ENCODE data around the gene C3orf62. TPM values are rescaled to one million over a fixed set of nuclear protein-coding genes. Genes with fewer than 3 reads are reported as not detected.
A peak's percentile ranks its signal among the peaks of the same experiment; 100 is the strongest.

Gene C3orf62
- total RNA-seq (2011; cell fraction: chromatin; rRNA removed; ENCODE audit: low replicate concordance), result 16.8 and 18.1 TPM in 2 replicates
- total RNA-seq (2011; cell fraction: nucleolus; rRNA removed), result 10.0 and 13.7 TPM in 2 replicates
- 8.5 and 10.4 TPM in 2 replicates for total RNA-seq (2011; cell fraction: nucleoplasm; rRNA removed)
- total RNA-seq (2014; rRNA removed), result 2.6 and 4.2 TPM in 2 replicates
- total RNA-seq (2014; rRNA removed; fragmentation: Illumina TruSeq; extraction: Trizol), result 2.9 and 3.8 TPM in 2 replicates
- 3.4 and 3.5 TPM in 2 replicates for total RNA-seq (2015; rRNA removed; fragmentation: Illumina TruSeq; extraction: Trizol)
- 3.0 and 4.2 TPM in 2 replicates for total RNA-seq (2021)
- 3.8 and 4.3 TPM in 2 replicates for polyA plus RNA-seq (2011; rRNA removed)
- polyA plus RNA-seq (2011; cell fraction: cytosol; rRNA removed), result 2.1 and 3.3 TPM in 2 replicates
- 7.7 and 15.6 TPM in 2 replicates for polyA plus RNA-seq (2011; cell fraction: nucleus; rRNA removed)
- polyA plus RNA-seq (2012), result 3.0 and 7.5 TPM in 2 replicates
- 4.0 and 5.7 TPM in 2 replicates for polyA plus RNA-seq (2014; fragmentation: Illumina TruSeq; extraction: Trizol)
- 1 to 10 TPM; 1.3 to 1.6 TPM for polyA plus RNA-seq (2014; fragmentation: Nextera tagmentation; extraction: Ambion mirVana)
- polyA plus RNA-seq (2014; rRNA removed), result 4.6 and 5.6 TPM in 2 replicates
- polyA minus RNA-seq (2011; rRNA and poly(A)+ RNA removed), result 2.5 and 2.6 TPM in 2 replicates
- 1.3 and 2.9 TPM in 2 replicates for polyA minus RNA-seq (2011; cell fraction: cytosol; rRNA and poly(A)+ RNA removed)
- polyA minus RNA-seq (2011; cell fraction: nucleus; rRNA and poly(A)+ RNA removed), result 3.0 and 3.3 TPM in 2 replicates
- percentile 53 among the genes with signal in this experiment for Bru-seq, nascent RNA
- percentile 69 among the genes with signal in this experiment for BruChase-seq, experiment 1, labeled RNA remaining after a 2-hour chase
- percentile 74 among the genes with signal in this experiment for BruChase-seq, experiment 2, labeled RNA remaining after a 6-hour chase
- long read RNA-seq, experiment 1, result 0 reads
- long read RNA-seq, experiment 2, partial matches to known transcripts, result 0 of 4 reads
- long read RNA-seq, experiment 2, other reads (novel, unspliced or antisense), result 4 of 4 reads
- long read RNA-seq, experiment 3, result 0 reads

DNA sequence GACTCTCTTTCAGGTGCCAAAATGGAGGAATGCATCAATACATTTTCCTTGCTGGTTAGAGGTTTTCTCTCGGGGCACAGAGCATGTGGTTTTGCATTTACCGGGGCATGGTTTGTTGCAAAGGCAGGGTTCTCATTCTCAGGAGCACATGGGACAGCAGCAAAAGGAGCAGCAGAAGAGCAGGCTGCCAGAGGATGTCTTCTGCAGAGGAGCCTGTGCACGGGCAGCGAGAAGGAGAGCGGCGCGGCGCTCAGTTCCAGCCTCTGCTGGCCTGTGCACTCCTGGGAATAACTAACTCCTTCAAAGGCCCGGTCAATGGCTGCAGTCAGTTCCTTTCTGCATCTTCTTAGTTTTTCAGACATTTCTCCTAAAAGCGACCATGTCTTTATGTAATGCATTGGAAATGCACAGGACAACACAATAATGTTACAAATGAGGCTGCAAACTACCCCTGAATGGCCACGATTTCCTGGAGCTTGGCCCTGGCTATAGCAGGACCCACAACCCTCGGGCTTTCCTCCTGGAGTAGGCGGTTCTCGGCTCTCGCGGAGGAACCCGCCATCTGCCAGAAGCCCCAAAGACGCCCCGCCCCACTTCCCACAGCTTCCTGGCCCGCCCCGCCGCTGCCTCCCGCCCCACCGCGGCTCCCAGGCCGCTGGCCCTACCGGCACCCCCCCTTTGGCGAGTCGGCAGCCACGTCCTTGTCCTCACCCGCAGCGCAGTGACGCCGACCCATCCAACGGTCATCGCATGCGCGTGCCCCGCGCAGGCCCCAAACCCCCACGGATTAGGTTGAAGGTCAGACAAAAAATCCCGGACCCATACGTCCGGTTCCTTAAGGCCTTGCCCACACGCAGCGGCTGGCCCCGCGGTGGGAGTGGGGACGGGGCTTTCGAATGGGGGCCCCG, at the start of gene C3orf62:
C3orf62 (minus strand) TSS at position 758 of the 908 bp plus-strand sequence; CDS start at position 398, 360 bp downstream.
- ChIA-PET POLR2A (no interaction called here), CTCF (ENCODE audit: low intra/inter-chr PET ratio) (no interaction called here)
- peak in 1 of 4 experiments; percentile 25 for DNase-seq (ENCODE audit: extremely low read depth in 1 of 4, low spot score in 3 of 4)
- WGBS (ENCODE audit: insufficient coverage, low coverage, missing lambda C conversion rate), result 95% methylated on average over 22 of the region's 51 CpGs
- no peaks in the 10 kb centered on the region; a peak in 3 of 5 replicates for H3K4me1 ChIP-seq (replicated peaks in 1 of 2; ENCODE audit: control insufficient read depth in 2 of 2, insufficient read depth in 2 of 2, low read length in 2 of 2)
- in situ Hi-C loops (cut with MboI) (no loop called here), intact Hi-C loops (cut with micrococcal nuclease) (loop anchor here (5.0 kb wide), 1 partner anchor 104 kb away; the partner anchor contains the start of gene KLHDC8B)
- no peaks in the 10 kb centered on the region for H3K9me3 ChIP-seq (replicated peaks; ENCODE audit: control insufficient read depth, insufficient read depth, low read depth, low read length)
- FAIRE-seq, result no peak
- no peak within 1 kb of the TSS for H3K4me3 ChIP-seq
- TF ChIP-seq POLR2G (IDR thresholded peaks at IDR 0.05; ENCODE audit: low read depth, low read length) (peak; percentile 38; the same call in 1 of the 2 replicates), PPARD (CRISPR knock-in tag; IDR thresholded peaks at IDR 0.05) (no peak), POLR2AphosphoS5 (IDR thresholded peaks at IDR 0.05; ENCODE audit: control insufficient read depth, insufficient read depth, low read depth, low read length) (0 out of 2 replicates have a peak, but pooled peaks have one; percentile 7), MCM7 (IDR thresholded peaks at IDR 0.05) (no peak), POLR2H (tag; IDR thresholded peaks at IDR 0.05; ENCODE audit: low read depth) (no peak), ZNF75A (CRISPR knock-in tag; IDR thresholded peaks at IDR 0.05) (no peak), SMARCC2 (IDR thresholded peaks at IDR 0.05; ENCODE audit: low read depth) (no peak)
- TF ChIP-seq, protein P1, sequence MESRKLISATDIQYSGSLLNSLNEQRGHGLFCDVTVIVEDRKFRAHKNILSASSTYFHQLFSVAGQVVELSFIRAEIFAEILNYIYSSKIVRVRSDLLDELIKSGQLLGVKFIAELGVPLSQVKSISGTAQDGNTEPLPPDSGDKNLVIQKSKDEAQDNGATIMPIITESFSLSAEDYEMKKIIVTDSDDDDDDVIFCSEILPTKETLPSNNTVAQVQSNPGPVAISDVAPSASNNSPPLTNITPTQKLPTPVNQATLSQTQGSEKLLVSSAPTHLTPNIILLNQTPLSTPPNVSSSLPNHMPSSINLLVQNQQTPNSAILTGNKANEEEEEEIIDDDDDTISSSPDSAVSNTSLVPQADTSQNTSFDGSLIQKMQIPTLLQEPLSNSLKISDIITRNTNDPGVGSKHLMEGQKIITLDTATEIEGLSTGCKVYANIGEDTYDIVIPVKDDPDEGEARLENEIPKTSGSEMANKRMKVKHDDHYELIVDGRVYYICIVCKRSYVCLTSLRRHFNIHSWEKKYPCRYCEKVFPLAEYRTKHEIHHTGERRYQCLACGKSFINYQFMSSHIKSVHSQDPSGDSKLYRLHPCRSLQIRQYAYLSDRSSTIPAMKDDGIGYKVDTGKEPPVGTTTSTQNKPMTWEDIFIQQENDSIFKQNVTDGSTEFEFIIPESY (CRISPR knock-in tag; IDR thresholded peaks at IDR 0.05), result peak; percentile 82
- no peak within 1 kb of the TSS for H3K4me2 ChIP-seq (ENCODE audit: insufficient read depth, low read length)
- H4K20me1 ChIP-seq (replicated peaks; ENCODE audit: control insufficient read depth, insufficient read depth, low read length), result no peaks in the 10 kb centered on the region
- H3K27ac ChIP-seq (ENCODE audit: extremely low read depth, low read depth, low read length), result no peak within 1 kb of the TSS
- H3K9me1 ChIP-seq (ENCODE audit: control insufficient read depth, insufficient read depth, low read length), result no peaks in the 10 kb centered on the region
- H3K27me3 ChIP-seq (ENCODE audit: control insufficient read depth in 2 of 2, insufficient read depth in 2 of 2, low read length in 2 of 2), result no peaks in the 10 kb centered on the region
- H3K36me3 ChIP-seq (ENCODE audit: control insufficient read depth, insufficient read depth, low read length), result peaks cover 42% of the 10 kb centered on the region
- no TSS peak for BruUV-seq (replicated peaks)
- H3K9ac ChIP-seq (ENCODE audit: insufficient read depth in 1 of 2, low read depth in 2 of 2, low read length in 2 of 2), result no peak within 1 kb of the TSS
- ATAC-seq, result no peak
- no peak within 1 kb of the TSS for H2AFZ ChIP-seq (ENCODE audit: low read depth, low read length)
- no peaks in the 10 kb centered on the region for H3K79me2 ChIP-seq (ENCODE audit: control insufficient read depth, insufficient read depth, low read length)
